HT-29 (cell line): ENCODE results near the gene B4GALNT4. TPM values are rescaled to one million over a fixed set of nuclear protein-coding genes. Genes with fewer than 3 reads are reported as not detected.
"Not testable (repeated sequence)": the region's sequence is repeated elsewhere in the genome, so short reads cannot be mapped to it uniquely, and the experiment has no call there.

Experiments used
- DNase-seq: peaks from one replicate; pipeline ENCODE4 v3.0.0-alpha.2; 2015; ENCODE audit warnings: low spot score
- total RNA-seq: library from RNA; depleted of rRNA; stranded (reverse); fragments of >200 nt; shearing (Covaris generic); gene quantifications from 2 replicates; pipeline ENCODE4 v1.2.3, GENCODE V29; 2014

The B4GALNT4 gene
- total RNA-seq, 1 experiment from 2014 or later = not detected

DNA sequence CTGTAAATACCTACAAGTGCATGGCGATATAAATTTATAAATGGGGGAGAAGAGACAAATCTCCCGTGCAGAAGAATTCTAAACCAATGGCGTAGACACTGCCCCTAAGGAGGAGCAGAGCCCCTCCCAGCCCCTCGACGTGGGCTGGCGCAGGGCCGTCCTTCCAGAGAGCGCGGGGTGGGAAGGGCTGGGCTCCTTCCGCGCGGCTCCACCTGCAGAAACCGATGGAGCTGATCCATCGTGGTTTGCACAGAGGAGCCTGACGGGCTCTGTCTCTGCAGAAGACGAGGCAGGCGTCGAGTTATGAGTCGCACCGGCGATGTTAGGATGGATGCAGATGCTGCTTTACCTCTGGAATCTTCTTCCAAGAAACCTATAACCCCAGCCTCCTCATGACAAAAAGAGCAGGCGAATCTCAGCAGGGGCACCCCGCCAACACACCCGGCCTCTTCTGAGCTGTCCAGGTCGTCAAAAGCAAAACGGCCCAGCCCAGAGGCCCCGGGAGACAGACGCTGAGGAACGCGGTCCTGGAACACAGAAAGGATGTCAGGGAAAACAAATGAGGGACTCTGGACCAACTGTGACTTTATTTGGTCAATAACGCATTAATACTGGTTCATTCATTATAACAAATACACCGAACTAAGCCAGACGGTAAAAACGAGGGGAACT is 11.0 kb upstream of the B4GALNT4 start:
- DNase-seq = no peak

DNA sequence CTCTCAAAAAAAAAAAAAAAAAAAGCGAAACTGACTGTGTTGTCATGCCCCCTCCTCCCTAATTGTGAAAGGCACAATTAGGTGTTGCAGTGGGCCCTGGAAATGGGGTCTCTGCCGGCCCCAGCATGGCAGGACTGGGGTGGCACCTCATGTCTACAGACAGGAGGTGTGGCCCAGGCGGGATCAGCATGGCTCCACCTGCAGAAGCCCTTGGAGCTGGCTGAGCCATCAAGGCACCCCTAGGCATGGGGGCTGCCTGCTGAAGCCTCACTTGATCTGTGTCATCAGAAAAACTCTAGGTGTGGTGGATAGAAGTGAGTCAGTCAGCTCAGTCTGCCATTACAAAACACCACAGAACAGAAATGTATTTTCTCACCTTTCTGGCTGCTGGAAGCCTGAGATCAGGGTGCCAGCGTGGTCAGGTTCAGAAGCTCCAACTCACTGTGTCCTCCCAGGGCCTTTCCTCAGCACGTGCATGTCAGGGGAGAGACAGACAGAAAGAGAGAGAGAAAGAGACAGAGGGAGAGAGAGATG is 10.1 kb upstream of the B4GALNT4 start:
- DNase-seq = no peak

- no peak for DNase-seq
Measured at GRCh38 chr11:360326-361280, 8.7 kb upstream of the B4GALNT4 start.

- no peak for DNase-seq
Measured at GRCh38 chr11:362642-363442, 6.5 kb upstream of the B4GALNT4 start.

GRCh38 chr11:363443-363805 is 5.9 kb upstream of the B4GALNT4 start:
- not testable (repeated sequence) for DNase-seq

- DNase-seq = peak; percentile 90
Measured at GRCh38 chr11:363948-364761, 5.1 kb upstream of the B4GALNT4 start.

- no peak for DNase-seq
Measured at GRCh38 chr11:364991-365725, 4.1 kb upstream of the B4GALNT4 start.

DNA sequence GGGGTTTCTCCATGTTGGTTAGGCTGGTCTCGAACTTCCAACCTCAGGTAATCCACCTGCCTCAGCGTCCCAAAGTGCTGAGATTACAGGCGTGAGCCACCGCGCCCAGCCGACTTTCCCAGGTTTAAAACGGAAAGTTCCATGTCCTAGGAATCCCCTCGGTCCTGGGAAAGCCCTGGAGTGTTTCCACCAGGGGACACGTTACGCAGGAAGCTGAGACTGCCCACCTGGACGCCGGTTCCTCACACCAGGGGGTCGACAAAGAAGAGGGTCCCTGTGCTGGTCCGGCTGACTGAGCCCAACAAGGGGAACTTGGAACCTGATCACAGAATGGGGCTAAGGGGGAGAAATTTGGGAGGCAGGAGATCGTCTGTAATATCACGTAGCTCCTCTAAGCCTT is 3.5 kb upstream of the B4GALNT4 start:
- no peak for DNase-seq

GRCh38 chr11:367956-368413 is 1.3 kb upstream of the B4GALNT4 start:
- DNase-seq = no peak

DNA sequence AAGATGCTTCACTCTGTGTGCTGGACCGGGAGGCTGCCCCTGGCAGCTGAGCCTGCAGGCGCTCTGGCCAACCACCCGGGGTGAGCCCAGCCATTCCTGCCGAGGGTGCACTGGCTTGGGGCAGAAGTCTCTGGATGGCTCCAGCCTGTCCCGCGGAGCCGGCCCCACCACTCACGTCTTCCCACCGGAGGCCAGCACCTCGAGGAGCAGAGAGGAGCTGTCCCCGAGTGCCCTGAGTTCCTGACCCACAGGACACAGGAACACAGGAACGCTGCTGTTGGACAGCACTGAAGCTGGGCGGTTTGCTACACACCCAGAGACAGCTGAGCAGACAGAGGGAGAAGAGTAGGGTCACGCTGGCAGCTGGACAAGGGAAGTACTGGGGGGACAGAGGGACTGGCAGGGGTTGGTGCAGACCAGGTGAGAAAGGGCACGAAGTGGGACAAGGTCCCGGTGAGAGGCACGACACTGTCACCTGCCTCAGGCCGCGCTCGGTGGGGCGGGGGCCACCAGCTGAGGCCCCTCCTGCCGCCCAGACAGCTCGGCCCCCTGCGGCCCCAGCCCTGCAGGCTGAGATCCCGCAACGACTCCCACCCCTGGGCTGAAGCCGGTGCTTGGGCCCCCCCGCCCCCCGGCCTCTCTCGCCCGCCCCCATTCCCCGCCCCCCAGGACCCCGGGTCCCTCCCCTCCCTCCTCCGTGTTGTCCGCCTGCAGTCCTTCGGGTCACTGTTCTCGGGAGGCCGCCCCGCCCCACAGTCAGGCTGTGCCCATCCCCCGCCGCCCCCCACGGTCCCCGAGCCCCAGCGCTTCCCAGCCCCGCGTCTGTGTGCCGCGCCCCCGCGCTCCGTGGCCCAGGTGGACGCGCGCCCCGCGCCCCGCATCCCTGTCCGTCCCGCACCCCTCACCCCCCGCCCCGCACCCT is 624 bp upstream of the B4GALNT4 start:
- no peak for DNase-seq

GRCh38 chr11:370070-370941 is 1.0 kb downstream of the B4GALNT4 start:
- no peak for DNase-seq

DNA sequence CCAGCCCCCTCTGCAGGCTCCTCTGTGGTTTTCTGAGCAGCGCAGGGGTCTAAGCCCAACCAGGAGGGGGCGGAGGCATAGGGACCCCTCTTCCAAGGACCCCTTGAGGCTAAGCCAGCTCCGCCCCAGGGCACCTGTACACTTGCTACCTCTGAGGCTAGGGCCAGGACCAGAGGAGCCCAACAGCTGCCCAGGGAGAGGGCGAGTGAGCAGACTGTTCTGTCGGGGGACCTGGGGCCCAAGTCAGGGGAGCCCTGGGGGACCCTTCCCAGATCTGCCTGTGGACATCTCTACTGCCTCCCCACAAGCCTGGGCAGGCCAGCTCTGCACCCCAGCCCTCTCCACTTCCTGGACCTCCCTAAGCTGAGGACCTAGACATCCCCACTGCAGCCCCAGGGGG is 1.8 kb downstream of the B4GALNT4 start:
- no peak for DNase-seq

DNA sequence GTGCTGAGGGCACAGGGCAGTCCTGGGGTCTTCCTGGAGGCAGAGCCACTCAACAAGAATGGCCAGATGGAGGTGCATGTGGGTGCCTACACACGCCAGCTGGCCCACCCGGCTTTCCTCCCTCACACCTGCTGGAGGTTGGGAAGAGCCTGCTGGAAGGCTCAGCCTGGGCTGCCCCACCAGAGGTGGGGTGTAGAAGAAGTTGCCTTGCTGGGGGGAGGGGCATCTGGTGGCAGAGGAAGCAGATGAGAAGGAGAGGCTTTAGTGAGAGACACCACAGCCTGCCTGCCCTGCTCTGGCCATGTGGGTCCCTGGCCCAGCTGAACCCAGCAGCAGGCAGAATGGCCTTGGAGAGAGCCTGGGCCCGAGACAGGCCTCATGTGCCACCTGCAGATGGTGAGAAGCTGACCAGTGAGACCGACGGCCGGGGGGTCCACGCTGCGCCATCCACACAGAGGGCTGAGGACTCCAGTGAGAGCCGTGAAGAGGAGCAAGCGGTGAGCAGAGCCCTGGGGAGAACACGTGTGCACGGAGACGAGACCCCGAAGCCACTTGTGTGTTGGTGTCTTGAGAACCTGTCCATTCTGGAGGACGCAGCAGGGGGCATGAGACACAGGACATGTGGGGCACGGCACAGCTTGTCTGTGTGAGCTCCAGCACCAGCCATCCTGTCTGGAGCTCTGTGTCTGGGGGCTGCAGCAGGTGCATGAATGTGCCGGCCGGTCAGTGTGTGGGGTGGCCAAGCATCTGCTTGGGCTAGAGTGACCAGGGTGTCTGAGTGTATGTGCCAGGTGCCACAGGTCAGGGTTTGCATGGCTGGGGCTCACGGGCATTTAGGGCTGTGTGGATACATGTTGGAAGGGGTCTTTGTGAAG is 2.7 kb downstream of the B4GALNT4 start:
- DNase-seq = no peak

DNA sequence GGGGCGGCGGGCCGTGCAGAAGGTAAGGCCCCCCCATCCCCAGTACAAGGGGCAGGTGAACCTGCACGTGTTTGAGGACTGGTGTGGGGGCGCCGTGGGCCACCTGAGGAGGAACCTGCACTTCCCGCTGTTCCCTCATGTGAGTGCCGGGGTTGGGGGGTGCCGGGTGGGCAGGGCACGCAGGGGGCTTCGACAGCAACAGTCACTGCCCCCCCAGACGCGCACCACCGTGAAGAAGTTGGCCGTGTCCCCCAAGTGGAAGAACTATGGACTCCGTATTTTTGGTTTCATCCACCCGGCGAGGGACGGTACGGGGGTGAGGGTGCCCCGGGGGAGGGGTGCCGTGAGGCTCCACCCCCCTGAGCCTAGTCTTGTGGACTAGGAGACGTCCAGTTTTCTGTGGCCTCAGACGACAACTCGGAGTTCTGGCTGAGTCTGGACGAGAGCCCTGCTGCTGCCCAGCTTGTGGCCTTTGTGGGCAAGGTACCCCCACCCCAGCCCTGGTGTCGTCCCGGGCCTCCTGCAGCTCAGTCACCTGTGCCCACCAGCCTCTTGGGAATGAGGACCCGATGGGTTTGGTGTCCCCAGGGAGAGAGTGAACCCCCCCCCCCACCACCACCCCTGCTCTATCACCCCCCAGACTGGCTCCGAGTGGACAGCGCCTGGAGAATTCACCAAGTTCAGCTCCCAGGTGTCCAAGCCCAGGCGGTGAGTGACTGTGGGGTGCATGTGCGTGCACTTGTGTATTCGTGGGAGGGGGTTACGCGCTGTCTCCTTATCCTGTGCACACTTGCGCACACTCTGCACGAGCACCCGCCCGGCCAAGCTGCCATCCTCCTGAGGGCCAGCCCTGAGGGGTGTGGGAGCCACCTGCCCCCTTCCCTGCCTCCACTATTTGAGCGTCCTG is 3.8 kb downstream of the B4GALNT4 start:
- DNase-seq = no peak

- no peak for DNase-seq
Measured at GRCh38 chr11:373716-374551, 4.6 kb downstream of the B4GALNT4 start.
